Ectodermal cell (in vitro differentiated cells): ENCODE data around the gene NSMF.
"Not testable (repeated sequence)": the region's sequence is repeated elsewhere in the genome, so short reads cannot be mapped to it uniquely, and the experiment has no call there.

Source experiments
- H3K27ac ChIP-seq: 2 replicates; pipeline ENCODE4 v1.7.0; 2013; ENCODE audit warnings: mild to moderate bottlenecking, low read depth, low read length; ENCODE audit not compliant: insufficient read depth, poor library complexity, severe bottlenecking
- H3K27me3 ChIP-seq: 2 replicates; pipeline ENCODE4 v1.7.0; 2013; ENCODE audit warnings: mild to moderate bottlenecking, low read length; ENCODE audit not compliant: insufficient read depth, control insufficient read depth, poor library complexity, severe bottlenecking
- H3K36me3 ChIP-seq: one replicate; pipeline ENCODE4 v1.7.0; 2013; ENCODE audit warnings: low read length; ENCODE audit not compliant: control insufficient read depth, insufficient read depth
- H3K4me1 ChIP-seq: one replicate; pipeline ENCODE4 v1.7.0; 2013; ENCODE audit warnings: low read length; ENCODE audit not compliant: control insufficient read depth, insufficient read depth
- H3K4me3 ChIP-seq: 2 replicates; pipeline ENCODE4 v1.7.0; 2013; ENCODE audit warnings: low read depth, low read length, control low read depth; ENCODE audit not compliant: insufficient read depth
- H3K9me3 ChIP-seq: 2 replicates; pipeline ENCODE4 v1.7.0; 2013; ENCODE audit warnings: mild to moderate bottlenecking, low read length, moderate library complexity; ENCODE audit not compliant: control insufficient read depth
- WGBS, 2 experiments: methylation state at CpG; one replicate each; pipeline ENCODE4 v1.1.7; 2013; ENCODE audit warnings: missing lambda C conversion rate in 2 of 2; 5-methylcytosine and 5-hydroxymethylcytosine counted together

The NSMF gene

DNA sequence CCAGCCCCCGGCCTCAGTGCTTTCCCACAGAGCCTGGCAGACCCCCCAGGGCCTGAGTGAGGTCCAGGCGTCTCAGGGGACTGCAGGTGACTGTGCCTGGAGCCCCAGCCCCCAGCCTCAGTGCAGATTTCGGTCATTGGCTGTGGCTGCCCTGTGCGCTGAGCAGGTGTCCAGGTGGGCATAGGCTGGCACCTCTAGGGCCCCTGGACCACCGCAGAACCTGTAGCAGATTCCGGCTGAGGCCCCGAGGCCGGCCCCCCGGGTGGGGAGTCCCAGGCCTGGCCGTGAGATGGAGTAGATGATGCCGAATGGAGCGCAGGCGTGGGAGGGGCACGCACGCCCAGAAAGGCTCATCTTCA, 48.3 kb downstream of the NSMF start:
- Histone ChIP-seq H3K4me3 (no peak overlapping the region), H3K36me3 (no peaks in the 10 kb centered on the region), H3K27ac (no peak overlapping the region), H3K27me3 (peaks cover 8% of the 10 kb centered on the region), H3K4me1 (peaks cover 10% of the 10 kb centered on the region), H3K9me3 (no peaks in the 10 kb centered on the region)
- 91 to 93% methylated on average over 15 of the region's 15 CpGs for WGBS, 2 experiments

DNA sequence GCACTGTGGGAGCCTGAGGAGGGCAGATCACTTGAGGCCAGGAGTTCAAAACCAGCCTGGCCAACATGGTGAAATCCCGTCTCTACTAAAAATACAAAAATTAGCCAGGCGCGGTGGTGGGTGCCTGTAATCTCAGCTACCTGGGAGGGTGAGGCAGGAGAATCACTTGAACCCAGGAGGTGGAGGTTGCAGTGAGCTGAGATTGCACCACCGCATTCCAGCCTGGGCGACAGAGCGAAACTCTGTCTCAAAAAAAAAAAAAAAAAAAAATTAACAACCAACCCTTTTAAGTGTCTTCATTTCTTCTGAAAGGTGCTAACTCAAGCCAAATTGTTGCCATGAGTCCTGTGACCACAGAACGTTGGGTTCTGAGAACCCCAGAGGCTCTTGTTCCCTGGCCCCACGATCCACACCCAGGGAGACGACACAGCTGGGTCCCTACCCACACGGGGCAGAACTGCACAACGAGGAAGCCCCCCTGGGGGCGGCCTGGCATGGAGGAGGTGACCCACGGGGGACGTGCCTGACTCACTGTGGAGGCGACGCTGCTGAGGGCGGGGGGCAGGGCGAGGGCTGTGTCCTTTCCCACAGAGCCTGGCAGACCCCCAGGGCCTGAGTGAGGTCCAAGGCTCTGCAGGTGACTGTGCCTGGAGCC, 48.8 kb downstream of the NSMF start:
- H3K4me1 ChIP-seq = peaks cover 10% of the 10 kb centered on the region
- H3K27me3 ChIP-seq, H3K9me3 ChIP-seq, H3K27ac ChIP-seq, H3K4me3 ChIP-seq, H3K36me3 ChIP-seq: not testable (repeated sequence)
- 91 to 92% methylated on average over 18 of the region's 18 CpGs for WGBS, 2 experiments

DNA sequence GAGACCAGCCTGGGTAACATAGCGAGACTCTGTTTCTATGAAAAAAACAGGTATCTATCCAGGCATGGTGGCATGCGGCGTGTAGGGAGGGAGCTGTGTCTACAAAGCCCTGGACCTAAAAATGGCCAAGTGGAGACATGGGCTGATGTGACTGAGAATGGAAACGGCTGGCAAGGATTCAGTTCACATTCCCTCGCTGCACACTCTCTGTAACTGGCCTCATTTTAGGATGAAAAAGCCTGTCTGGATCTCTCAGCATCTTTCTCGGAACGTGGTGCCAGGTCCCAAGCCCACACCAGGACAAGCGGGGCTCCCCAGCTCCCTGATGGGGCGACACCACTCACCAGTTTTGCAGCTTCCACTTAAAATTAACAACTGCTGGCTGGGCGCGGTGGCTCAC, 49.6 kb downstream of the NSMF start:
- peaks cover 8% of the 10 kb centered on the region for H3K27me3 ChIP-seq
- no peak overlapping the region for H3K4me3 ChIP-seq
- WGBS, 2 experiments = 88 to 95% methylated on average over 11 of the region's 11 CpGs
- H3K9me3 ChIP-seq = no peaks in the 10 kb centered on the region
- peaks cover 10% of the 10 kb centered on the region for H3K4me1 ChIP-seq
- H3K27ac ChIP-seq = no peak overlapping the region
- no peaks in the 10 kb centered on the region for H3K36me3 ChIP-seq

DNA sequence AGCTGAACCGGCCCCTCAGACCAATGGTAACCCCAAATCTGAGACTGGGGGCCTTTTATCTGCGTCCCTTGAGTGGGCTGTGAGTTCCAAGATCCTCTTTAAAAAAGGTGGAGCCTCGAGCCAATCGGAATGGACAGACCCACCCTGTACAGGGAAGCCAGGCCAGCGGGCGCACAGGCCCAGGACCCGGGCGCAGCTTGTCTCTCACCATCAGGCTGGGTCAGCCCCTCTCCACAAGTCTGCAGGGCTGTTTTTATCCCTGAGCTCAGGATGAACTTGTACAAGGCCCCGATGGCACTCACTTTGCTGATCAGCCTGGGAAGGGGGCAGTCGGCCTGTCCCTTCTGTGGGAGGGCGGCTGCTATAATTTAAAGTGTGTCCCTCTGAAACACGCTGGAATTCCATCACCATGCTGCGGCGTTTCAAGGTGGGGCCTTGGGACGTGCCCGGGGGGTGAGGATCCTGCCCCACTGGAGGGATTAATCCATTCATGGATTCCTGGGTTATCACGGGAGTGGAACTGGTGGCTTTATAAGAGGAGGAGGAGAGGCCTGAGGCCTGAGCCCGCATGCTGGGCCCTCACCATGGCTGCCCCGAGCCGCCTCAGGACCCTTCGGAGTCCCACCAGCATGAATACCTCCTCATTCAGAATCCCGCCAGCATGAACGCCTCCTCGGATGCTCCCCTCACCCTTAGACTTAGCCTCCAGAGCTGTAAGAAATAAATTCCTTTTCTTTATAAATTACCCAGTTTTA, 50.3 kb downstream of the NSMF start:
- no peak overlapping the region for H3K27ac ChIP-seq
- no peak overlapping the region for H3K4me3 ChIP-seq
- 93 to 95% methylated on average over 23 to 24 of the region's 24 CpGs for WGBS, 2 experiments
- no peaks in the 10 kb centered on the region for H3K36me3 ChIP-seq
- H3K9me3 ChIP-seq = no peaks in the 10 kb centered on the region
- H3K4me1 ChIP-seq = peaks cover 10% of the 10 kb centered on the region
- H3K27me3 ChIP-seq = peaks cover 8% of the 10 kb centered on the region

- no peak overlapping the region for H3K4me3 ChIP-seq
- WGBS, 2 experiments = 81 to 83% methylated on average over 31 of the region's 31 CpGs
- no peak overlapping the region for H3K27ac ChIP-seq
- peaks cover 8% of the 10 kb centered on the region for H3K27me3 ChIP-seq
- H3K9me3 ChIP-seq = no peaks in the 10 kb centered on the region
- peaks cover 9% of the 10 kb centered on the region for H3K4me1 ChIP-seq
- no peaks in the 10 kb centered on the region for H3K36me3 ChIP-seq
Measured at GRCh38 chr9:137407590-137408300, 51.4 kb downstream of the NSMF start.

DNA sequence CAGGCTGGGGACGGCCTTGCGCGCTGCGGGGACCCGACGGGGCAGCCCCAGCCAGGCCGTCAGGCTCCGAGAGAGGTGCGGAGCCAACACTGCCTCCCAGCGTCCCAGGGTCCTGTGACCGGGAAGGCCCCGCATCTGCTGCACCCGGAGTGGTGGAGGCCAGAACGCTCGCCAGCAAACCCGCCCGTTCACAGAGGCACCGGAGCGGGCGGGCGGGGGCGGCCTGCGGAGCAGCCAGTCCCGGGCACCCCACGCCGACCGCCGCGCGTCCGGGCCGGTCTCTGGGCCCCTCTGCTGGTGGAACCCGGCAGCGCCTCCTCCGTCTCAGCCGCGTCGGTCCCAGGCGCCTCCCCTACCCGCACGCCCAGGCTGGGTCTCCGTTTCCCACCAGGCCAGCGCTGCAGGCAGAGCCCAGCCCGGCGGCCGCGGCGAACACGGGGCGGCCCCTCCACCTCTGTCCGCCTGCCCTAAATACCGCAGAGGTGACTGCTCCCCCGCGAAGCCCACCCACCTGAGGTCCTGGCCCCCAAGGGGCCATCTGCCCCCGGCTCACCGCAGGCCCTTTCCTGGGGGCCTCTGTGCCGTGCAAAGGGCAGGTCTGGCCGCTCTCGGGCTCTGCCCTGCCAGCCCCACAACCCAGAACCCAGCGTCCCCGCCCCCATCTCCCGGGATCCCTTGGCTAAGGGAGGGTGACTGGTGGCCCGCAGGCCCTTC, 52.1 kb downstream of the NSMF start:
- peaks cover 5% of the 10 kb centered on the region for H3K4me1 ChIP-seq
- peaks cover 8% of the 10 kb centered on the region for H3K27me3 ChIP-seq
- peak overlapping the region; percentile 26 for H3K4me3 ChIP-seq
- H3K36me3 ChIP-seq = no peaks in the 10 kb centered on the region
- no peak overlapping the region for H3K27ac ChIP-seq
- 4% methylated on average over 63 of the region's 63 CpGs for WGBS, 2 experiments
- H3K9me3 ChIP-seq = no peaks in the 10 kb centered on the region

DNA sequence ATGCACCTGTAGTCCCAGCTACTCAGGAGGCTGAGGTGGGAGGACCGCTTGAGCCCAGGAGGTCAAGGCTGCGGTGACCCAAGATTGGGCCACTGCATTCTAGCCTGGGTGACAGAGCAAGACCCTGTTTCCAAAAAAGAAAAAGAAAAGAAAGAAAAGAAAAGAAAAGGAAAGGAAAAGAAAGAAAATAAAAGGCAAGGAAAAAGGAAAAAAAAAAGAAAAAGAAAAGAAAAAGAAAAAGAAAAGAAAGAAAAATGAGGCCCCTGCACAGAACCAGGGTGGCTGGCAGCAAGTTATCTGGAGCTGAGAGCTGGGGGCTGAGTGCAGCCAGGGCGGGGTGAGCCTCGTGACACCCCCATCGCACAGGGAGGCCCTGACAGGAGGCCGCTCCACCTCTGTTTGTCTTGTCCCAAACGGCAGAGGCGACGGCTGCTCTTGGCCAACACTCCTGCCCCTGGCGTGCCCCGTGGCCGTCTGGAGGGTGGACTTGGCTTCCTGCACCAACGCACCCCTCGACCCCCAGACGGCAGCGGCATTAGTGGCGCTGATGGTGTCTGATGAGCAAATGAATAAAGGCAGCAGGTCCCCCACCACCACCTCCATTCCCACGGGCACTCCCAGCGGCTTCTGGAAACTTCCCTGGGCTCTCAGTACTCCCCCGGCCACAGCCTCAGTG, 52.9 kb downstream of the NSMF start:
- Histone ChIP-seq H3K27ac (no peak overlapping the region), H3K36me3 (no peaks in the 10 kb centered on the region), H3K4me1 (peaks cover 5% of the 10 kb centered on the region), H3K4me3 (peak overlapping the region; percentile 26), H3K9me3 (no peaks in the 10 kb centered on the region), H3K27me3 (peaks cover 8% of the 10 kb centered on the region)
- 83% methylated on average over 20 of the region's 20 CpGs for WGBS, 2 experiments

DNA sequence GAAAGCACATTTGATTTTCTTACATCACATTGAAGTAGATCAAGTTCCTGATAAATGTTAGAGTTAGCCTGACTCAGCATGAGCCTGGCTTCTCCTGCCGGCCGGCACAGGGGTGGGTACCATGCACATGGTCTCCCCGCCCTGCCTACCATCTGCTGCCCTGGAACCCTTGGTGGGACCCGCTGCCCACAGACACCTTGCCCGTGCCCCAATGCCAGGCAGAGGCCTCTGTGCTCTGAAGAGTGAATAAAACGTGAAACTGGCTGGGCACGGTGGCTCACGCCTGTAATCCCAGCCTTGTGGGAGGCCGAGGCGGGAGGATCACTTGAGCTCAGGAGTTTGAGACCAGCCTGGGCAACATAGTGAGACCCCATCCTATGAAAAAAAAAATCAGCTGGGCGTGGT, 53.5 kb downstream of the NSMF start:
- Histone ChIP-seq H3K36me3 (no peaks in the 10 kb centered on the region), H3K4me1 (peaks cover 5% of the 10 kb centered on the region), H3K4me3 (no peak overlapping the region), H3K9me3 (no peaks in the 10 kb centered on the region), H3K27ac (no peak overlapping the region), H3K27me3 (peaks cover 8% of the 10 kb centered on the region)
- WGBS, 2 experiments = 93 to 94% methylated on average over 11 of the region's 11 CpGs

- no peaks in the 10 kb centered on the region for H3K36me3 ChIP-seq
- no peak overlapping the region for H3K4me3 ChIP-seq
- H3K9me3 ChIP-seq = no peaks in the 10 kb centered on the region
- 92 to 93% methylated on average over 24 of the region's 24 CpGs for WGBS, 2 experiments
- H3K4me1 ChIP-seq = peaks cover 5% of the 10 kb centered on the region
- H3K27me3 ChIP-seq = peaks cover 8% of the 10 kb centered on the region
- H3K27ac ChIP-seq = no peak overlapping the region
Measured at GRCh38 chr9:137404961-137405567, 54.1 kb downstream of the NSMF start.
